ENCODE data around the gene LRRC28.
"Not testable (repeated sequence)": the region's sequence is repeated elsewhere in the genome, so short reads cannot be mapped to it uniquely, and the experiment has no call there.

Gene LRRC28

GRCh38 chr15:99390667-99391066, 139.4 kb downstream of the LRRC28 start:
- Histone ChIP-seq H3K27ac (ENCODE audit: low read length) (no peak overlapping the region), H3K9me3 (ENCODE audit: control insufficient read depth, insufficient read depth, low read length) (no peaks in the 10 kb centered on the region), H3K4me1 (ENCODE audit: control insufficient read depth, insufficient read depth, low read length) (no peaks in the 10 kb centered on the region), H3K4me3 (ENCODE audit: low read length) (no peak overlapping the region), H3K27me3 (ENCODE audit: control insufficient read depth, insufficient read depth, low read length) (no peaks in the 10 kb centered on the region), H3K36me3 (ENCODE audit: control insufficient read depth, insufficient read depth, low read length) (no peaks in the 10 kb centered on the region)
- no CpG with 5 or more reads among the region's 5 CpGs for WGBS (ENCODE audit: insufficient coverage, insufficient read length)
- DNase-seq (ENCODE audit: low read depth, low spot score): no peak

DNA sequence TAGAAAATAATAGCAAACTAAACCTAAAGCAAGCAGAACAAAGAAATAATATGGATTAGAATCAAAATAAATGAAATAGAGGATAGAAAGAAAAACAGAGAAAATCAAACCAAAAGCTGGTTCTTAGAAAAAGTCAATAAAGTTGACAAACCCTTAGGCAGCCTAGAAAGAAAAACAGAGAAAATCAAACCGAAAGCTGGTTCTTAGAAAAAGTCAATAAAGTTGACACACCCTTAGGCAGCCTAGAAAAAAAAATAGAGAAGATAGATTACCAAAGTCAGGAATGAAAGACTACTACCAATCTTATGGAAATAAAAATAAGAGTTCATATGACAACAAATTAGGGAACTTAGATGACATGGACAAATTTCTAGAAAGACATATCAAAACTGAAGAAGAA, 142.4 kb downstream of the LRRC28 start:
- no peak overlapping the region for H3K27ac ChIP-seq (ENCODE audit: low read length)
- H3K36me3 ChIP-seq (ENCODE audit: control insufficient read depth, insufficient read depth, low read length): no peaks in the 10 kb centered on the region
- H3K9me3 ChIP-seq (ENCODE audit: control insufficient read depth, insufficient read depth, low read length): no peaks in the 10 kb centered on the region
- H3K4me3 ChIP-seq (ENCODE audit: low read length): no peak overlapping the region
- no CpG with 5 or more reads among the region's 1 CpG for WGBS (ENCODE audit: insufficient coverage, insufficient read length)
- DNase-seq (ENCODE audit: low read depth, low spot score): no peak
- H3K27me3 ChIP-seq (ENCODE audit: control insufficient read depth, insufficient read depth, low read length): no peaks in the 10 kb centered on the region
- H3K4me1 ChIP-seq (ENCODE audit: control insufficient read depth, insufficient read depth, low read length): no peaks in the 10 kb centered on the region

GRCh38 chr15:99396375-99396774, 145.1 kb downstream of the LRRC28 start:
- Histone ChIP-seq H3K4me3 (ENCODE audit: low read length) (no peak overlapping the region), H3K4me1 (ENCODE audit: control insufficient read depth, insufficient read depth, low read length) (no peaks in the 10 kb centered on the region), H3K36me3 (ENCODE audit: control insufficient read depth, insufficient read depth, low read length) (no peaks in the 10 kb centered on the region), H3K9me3 (ENCODE audit: control insufficient read depth, insufficient read depth, low read length) (no peaks in the 10 kb centered on the region), H3K27me3 (ENCODE audit: control insufficient read depth, insufficient read depth, low read length) (no peaks in the 10 kb centered on the region), H3K27ac (ENCODE audit: low read length) (no peak overlapping the region)
- DNase-seq (ENCODE audit: low read depth, low spot score): no peak
- WGBS (ENCODE audit: insufficient coverage, insufficient read length): no CpG with 5 or more reads among the region's 5 CpGs

GRCh38 chr15:99399061-99399460, 147.8 kb downstream of the LRRC28 start:
- H3K27ac ChIP-seq (ENCODE audit: low read length): no peak overlapping the region
- H3K9me3 ChIP-seq (ENCODE audit: control insufficient read depth, insufficient read depth, low read length): no peaks in the 10 kb centered on the region
- WGBS (ENCODE audit: insufficient coverage, insufficient read length): no CpG with 5 or more reads among the region's 5 CpGs
- no peak overlapping the region for H3K4me3 ChIP-seq (ENCODE audit: low read length)
- H3K27me3 ChIP-seq (ENCODE audit: control insufficient read depth, insufficient read depth, low read length): no peaks in the 10 kb centered on the region
- DNase-seq (ENCODE audit: low read depth, low spot score): no peak
- H3K36me3 ChIP-seq (ENCODE audit: control insufficient read depth, insufficient read depth, low read length): no peaks in the 10 kb centered on the region
- H3K4me1 ChIP-seq (ENCODE audit: control insufficient read depth, insufficient read depth, low read length): no peaks in the 10 kb centered on the region

- H3K27ac ChIP-seq (ENCODE audit: low read length): no peak overlapping the region
- no CpG with 5 or more reads among the region's 4 CpGs for WGBS (ENCODE audit: insufficient coverage, insufficient read length)
- no peaks in the 10 kb centered on the region for H3K36me3 ChIP-seq (ENCODE audit: control insufficient read depth, insufficient read depth, low read length)
These were observed 148.3 kb downstream of the LRRC28 start for GRCh38 chr15:99399618-99400017.

DNA sequence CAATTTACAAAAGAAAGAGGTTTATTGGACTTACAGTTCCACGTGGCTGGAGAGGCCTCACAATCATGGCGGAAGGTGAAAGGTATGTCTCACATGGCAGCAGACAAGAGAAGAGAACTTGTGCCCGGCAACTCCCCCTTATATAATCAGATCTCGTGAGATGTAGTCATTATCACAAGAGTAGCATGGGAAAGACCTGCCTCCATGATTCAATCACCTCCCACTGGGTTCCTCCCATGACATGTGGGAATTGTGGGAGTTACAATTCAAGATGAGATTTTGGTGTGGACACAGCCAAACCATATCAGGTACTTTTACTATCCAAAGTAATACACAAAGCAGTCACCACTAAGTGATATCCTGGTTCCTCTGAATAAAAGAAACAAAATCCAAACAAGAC, 149.9 kb downstream of the LRRC28 start:
- not testable (repeated sequence) for H3K36me3 ChIP-seq (ENCODE audit: control insufficient read depth, insufficient read depth, low read length); DNase-seq (ENCODE audit: low read depth, low spot score); H3K27ac ChIP-seq (ENCODE audit: low read length); H3K4me1 ChIP-seq (ENCODE audit: control insufficient read depth, insufficient read depth, low read length); H3K9me3 ChIP-seq (ENCODE audit: control insufficient read depth, insufficient read depth, low read length); H3K27me3 ChIP-seq (ENCODE audit: control insufficient read depth, insufficient read depth, low read length); H3K4me3 ChIP-seq (ENCODE audit: low read length)
- no CpG with 5 or more reads among the region's 4 CpGs for WGBS (ENCODE audit: insufficient coverage, insufficient read length)

More at GRCh38 chr15:99399618-99400017, 148.3 kb downstream of the LRRC28 start:
- Histone ChIP-seq H3K4me1 (ENCODE audit: control insufficient read depth, insufficient read depth, low read length) (no peaks in the 10 kb centered on the region; the same call in 1 of the 2 replicates), H3K4me3 (ENCODE audit: low read length) (no peak overlapping the region), H3K27me3 (ENCODE audit: control insufficient read depth, insufficient read depth, low read length) (no peaks in the 10 kb centered on the region), H3K9me3 (ENCODE audit: control insufficient read depth, insufficient read depth, low read length) (no peaks in the 10 kb centered on the region)
- DNase-seq (ENCODE audit: low read depth, low spot score): no peak

GRCh38 chr15:99402014-99402729, 150.9 kb downstream of the LRRC28 start:
- H3K36me3 ChIP-seq (ENCODE audit: control insufficient read depth, insufficient read depth, low read length): no peaks in the 10 kb centered on the region
- WGBS (ENCODE audit: insufficient coverage, insufficient read length): no CpG with 5 or more reads among the region's 13 CpGs
- H3K27ac ChIP-seq (ENCODE audit: low read length): no peak overlapping the region
- no peaks in the 10 kb centered on the region; the same call in 1 of the 2 replicates for H3K4me1 ChIP-seq (ENCODE audit: control insufficient read depth, insufficient read depth, low read length)
- no peak overlapping the region for H3K4me3 ChIP-seq (ENCODE audit: low read length)
- DNase-seq (ENCODE audit: low read depth, low spot score): no peak
- no peaks in the 10 kb centered on the region for H3K27me3 ChIP-seq (ENCODE audit: control insufficient read depth, insufficient read depth, low read length)
- no peaks in the 10 kb centered on the region for H3K9me3 ChIP-seq (ENCODE audit: control insufficient read depth, insufficient read depth, low read length)

GRCh38 chr15:99403597-99403996, 152.3 kb downstream of the LRRC28 start:
- Histone ChIP-seq H3K27me3 (ENCODE audit: control insufficient read depth, insufficient read depth, low read length) (no peaks in the 10 kb centered on the region), H3K4me3 (ENCODE audit: low read length) (no peak overlapping the region), H3K9me3 (ENCODE audit: control insufficient read depth, insufficient read depth, low read length) (no peaks in the 10 kb centered on the region), H3K4me1 (ENCODE audit: control insufficient read depth, insufficient read depth, low read length) (no peaks in the 10 kb centered on the region; the same call in 1 of the 2 replicates), H3K27ac (ENCODE audit: low read length) (no peak overlapping the region), H3K36me3 (ENCODE audit: control insufficient read depth, insufficient read depth, low read length) (no peaks in the 10 kb centered on the region)
- DNase-seq (ENCODE audit: low read depth, low spot score): no peak
- no CpG with 5 or more reads among the region's 11 CpGs for WGBS (ENCODE audit: insufficient coverage, insufficient read length)

GRCh38 chr15:99404454-99404853, 153.2 kb downstream of the LRRC28 start:
- H3K4me1 ChIP-seq (ENCODE audit: control insufficient read depth, insufficient read depth, low read length): no peaks in the 10 kb centered on the region; the same call in 1 of the 2 replicates
- WGBS (ENCODE audit: insufficient coverage, insufficient read length): no CpG with 5 or more reads among the region's 16 CpGs
- H3K36me3 ChIP-seq (ENCODE audit: control insufficient read depth, insufficient read depth, low read length): no peaks in the 10 kb centered on the region
- H3K27me3 ChIP-seq (ENCODE audit: control insufficient read depth, insufficient read depth, low read length): no peaks in the 10 kb centered on the region
- no peak for DNase-seq (ENCODE audit: low read depth, low spot score)
- H3K27ac ChIP-seq (ENCODE audit: low read length): no peak overlapping the region
- H3K4me3 ChIP-seq (ENCODE audit: low read length): no peak overlapping the region
- no peaks in the 10 kb centered on the region for H3K9me3 ChIP-seq (ENCODE audit: control insufficient read depth, insufficient read depth, low read length)

DNA sequence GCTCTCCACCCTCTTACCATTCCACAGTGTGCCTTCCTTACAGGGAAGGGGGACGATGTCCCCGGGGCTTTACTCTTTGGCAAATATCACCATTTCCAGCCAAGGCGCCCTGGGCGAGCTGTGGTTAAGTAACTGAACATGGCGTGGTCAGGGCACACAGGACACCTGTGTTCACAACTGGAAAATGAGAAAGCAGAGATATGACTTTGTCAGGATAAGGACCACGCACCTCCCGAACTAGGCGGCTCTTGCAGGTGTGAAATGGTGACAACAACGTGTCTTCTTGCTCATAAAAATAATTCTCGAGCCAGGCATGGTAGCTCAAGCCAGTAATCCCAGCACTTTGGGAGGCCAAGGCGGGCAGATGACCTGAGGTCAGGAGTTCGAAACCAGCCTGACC, 154.8 kb downstream of the LRRC28 start:
- no CpG with 5 or more reads among the region's 12 CpGs for WGBS (ENCODE audit: insufficient coverage, insufficient read length)

More for the DNA sequence above, 154.8 kb downstream of the LRRC28 start:
- Histone ChIP-seq H3K27me3 (ENCODE audit: control insufficient read depth, insufficient read depth, low read length) (no peaks in the 10 kb centered on the region), H3K4me3 (ENCODE audit: low read length) (no peak overlapping the region), H3K27ac (ENCODE audit: low read length) (no peak overlapping the region), H3K4me1 (ENCODE audit: control insufficient read depth, insufficient read depth, low read length) (no peaks in the 10 kb centered on the region; the same call in 1 of the 2 replicates), H3K9me3 (ENCODE audit: control insufficient read depth, insufficient read depth, low read length) (no peaks in the 10 kb centered on the region), H3K36me3 (ENCODE audit: control insufficient read depth, insufficient read depth, low read length) (no peaks in the 10 kb centered on the region)
- DNase-seq (ENCODE audit: low read depth, low spot score): no peak

Data from iPS DF 6.9 (cell line).